AG09319 (cell line): ENCODE measurements around the gene MCM9.

ENCODE experiments used
- DNase-seq: peaks from one replicate; pipeline ENCODE4 v3.0.0-alpha.2; 2010; ENCODE audit warnings: low read depth; ENCODE audit errors: extremely low read depth
- CTCF ChIP-seq: IDR thresholded peaks from 2 replicates; pipeline ENCODE4 v1.5.1; 2011; ENCODE audit warnings: low read depth, mild to moderate bottlenecking, inconsistent platforms, low read length, moderate library complexity

The MCM9 gene

GRCh38 chr6:118917546-118918328, 17.2 kb downstream of the MCM9 start:
- TF ChIP-seq CTCF, result no peak
- DNase-seq, result no peak

GRCh38 chr6:118914598-118914997, 20.4 kb downstream of the MCM9 start:
- no peak for TF ChIP-seq CTCF
- no peak for DNase-seq

- TF ChIP-seq CTCF, result no peak
- no peak for DNase-seq
These were observed 21.8 kb downstream of the MCM9 start for GRCh38 chr6:118913161-118913560.

GRCh38 chr6:118912646-118913045, 22.3 kb downstream of the MCM9 start:
- no peak for TF ChIP-seq CTCF

GRCh38 chr6:118908441-118908840, 26.5 kb downstream of the MCM9 start:
- TF ChIP-seq CTCF, result no peak
- DNase-seq, result no peak

More at GRCh38 chr6:118912646-118913045, 22.3 kb downstream of the MCM9 start:
- no peak for DNase-seq

- no peak for TF ChIP-seq CTCF
- no peak for DNase-seq
These were observed 29.1 kb downstream of the MCM9 start for GRCh38 chr6:118905851-118906250.

GRCh38 chr6:118905084-118905483, 29.9 kb downstream of the MCM9 start:
- no peak for DNase-seq
- no peak for TF ChIP-seq CTCF
